Activated CD8-positive, alpha-beta memory T cell treated with anti-CD3 and anti-CD28 coated beads, Interleukin-2, amount 50 U/mL, for 24 hours (primary cell): ENCODE results near the gene MRPL4.
A peak's percentile ranks its signal among the peaks of the same experiment; 100 is the strongest.
"Not testable (repeated sequence)": the region's sequence is repeated elsewhere in the genome, so short reads cannot be mapped to it uniquely, and the experiment has no call there.

ENCODE experiments used
- DNase-seq: peaks from one replicate; pipeline ENCODE4 v3.0.0-alpha.2; 2020; ENCODE audit errors: extremely low read depth

MRPL4 gene

GRCh38 chr19:10230173-10230860 lies 21.7 kb upstream of the MRPL4 start:
- no peak for DNase-seq

- no peak for DNase-seq
Observed at GRCh38 chr19:10230861-10231611, 21.0 kb upstream of the MRPL4 start, which contains the start of gene S1PR2. Gene S1PR2, minus strand, starts transcription at chr19:10231331. Its CDS starts 6,426 bp downstream, at chr19:10224905.

GRCh38 chr19:10231612-10232228 lies 20.3 kb upstream of the MRPL4 start:
- no peak for DNase-seq

- DNase-seq: no peak
Observed at GRCh38 chr19:10233946-10234345, 18.1 kb upstream of the MRPL4 start.

- no peak for DNase-seq
Observed at GRCh38 chr19:10235003-10235402, 17.0 kb upstream of the MRPL4 start.

GRCh38 chr19:10235409-10235808 lies 16.6 kb upstream of the MRPL4 start:
- not testable (repeated sequence) for DNase-seq

GRCh38 chr19:10237702-10238101 lies 14.3 kb upstream of the MRPL4 start:
- no peak for DNase-seq

GRCh38 chr19:10238172-10238783 lies 13.7 kb upstream of the MRPL4 start:
- no peak for DNase-seq

GRCh38 chr19:10241826-10242449 lies 10.1 kb upstream of the MRPL4 start:
- DNase-seq: not testable (repeated sequence)

GRCh38 chr19:10243606-10244005 lies 8.4 kb upstream of the MRPL4 start:
- no peak for DNase-seq

GRCh38 chr19:10245189-10245939 lies 6.7 kb upstream of the MRPL4 start:
- no peak for DNase-seq

GRCh38 chr19:10246511-10246910 lies 5.5 kb upstream of the MRPL4 start:
- no peak for DNase-seq

- DNase-seq: no peak
Observed at GRCh38 chr19:10252707-10253106, 693 bp downstream of the MRPL4 start.

GRCh38 chr19:10254244-10254643 lies 2.2 kb downstream of the MRPL4 start:
- DNase-seq: no peak

- DNase-seq: no peak
Observed at GRCh38 chr19:10255358-10255757, 3.3 kb downstream of the MRPL4 start.

GRCh38 chr19:10256551-10256950 lies 4.5 kb downstream of the MRPL4 start:
- no peak for DNase-seq

GRCh38 chr19:10256970-10257615 lies 5.1 kb downstream of the MRPL4 start:
- DNase-seq: no peak

- no peak for DNase-seq
Observed at GRCh38 chr19:10258080-10258710, 6.2 kb downstream of the MRPL4 start.

GRCh38 chr19:10259162-10259905 lies 7.3 kb downstream of the MRPL4 start:
- DNase-seq: peak; percentile 90
